SK-MEL-5 (cell line): Measurements from ENCODE around the gene MRPL32. TPM values are rescaled to one million over a fixed set of nuclear protein-coding genes. Genes with fewer than 3 reads are reported as not detected.

Source experiments
- DNase-seq: peaks from one replicate; pipeline ENCODE4 v3.0.0-alpha.2; 2016; ENCODE audit warnings: low read depth, low spot score
- in situ Hi-C: cut with HindIII; loops from 2 replicates; pipeline ENCODE4 v1.10.0; 2016; ENCODE audit warnings: low sequenced_read_pairs, high pct_unique_total_duplicates, low pct_unique_long_range_greater_than_20kb
- total RNA-seq: library from RNA; depleted of rRNA; stranded (reverse); fragments of >200 nt; shearing (Covaris generic); gene quantifications from 2 replicates; pipeline ENCODE4 v1.2.3, GENCODE V29; 2014

MRPL32 gene
- total RNA-seq, 1 experiment from 2014 or later: 117 TPM

GRCh38 chr7:42947521-42947920 lies 15.3 kb downstream of the MRPL32 start:
- no peak for DNase-seq
- in situ Hi-C loops: loop anchor here (25.0 kb wide), 2 partner anchors 515 to 765 kb away; no protein-coding TSS in a partner anchor

GRCh38 chr7:42950417-42950816 lies 18.2 kb downstream of the MRPL32 start:
- no peak for DNase-seq
- in situ Hi-C loops: no loop called here

GRCh38 chr7:42952328-42952727 lies 20.2 kb downstream of the MRPL32 start:
- in situ Hi-C loops: no loop called here
- no peak for DNase-seq

- in situ Hi-C loops: no loop called here
- DNase-seq: no peak
These were observed 21.8 kb downstream of the MRPL32 start for GRCh38 chr7:42953994-42954393.

GRCh38 chr7:42956062-42956461 lies 23.9 kb downstream of the MRPL32 start:
- in situ Hi-C loops: no loop called here

GRCh38 chr7:42959549-42959948 lies 27.4 kb downstream of the MRPL32 start:
- in situ Hi-C loops: no loop called here

More at GRCh38 chr7:42956062-42956461, 23.9 kb downstream of the MRPL32 start:
- DNase-seq: no peak

GRCh38 chr7:42960762-42961161 lies 28.6 kb downstream of the MRPL32 start:
- DNase-seq: no peak
- in situ Hi-C loops: no loop called here

More at GRCh38 chr7:42959549-42959948, 27.4 kb downstream of the MRPL32 start:
- DNase-seq: no peak

GRCh38 chr7:42961170-42961569 lies 29.0 kb downstream of the MRPL32 start:
- no peak for DNase-seq
- in situ Hi-C loops: no loop called here

GRCh38 chr7:42964293-42964692 lies 32.1 kb downstream of the MRPL32 start:
- in situ Hi-C loops: no loop called here

GRCh38 chr7:42964849-42965805 lies 33.0 kb downstream of the MRPL32 start:
- DNase-seq: no peak
- in situ Hi-C loops: no loop called here

More at GRCh38 chr7:42964293-42964692, 32.1 kb downstream of the MRPL32 start:
- DNase-seq: no peak

- in situ Hi-C loops: no loop called here
- DNase-seq: no peak
These were observed 35.2 kb downstream of the MRPL32 start for GRCh38 chr7:42967391-42967790.

GRCh38 chr7:42972699-42973500 lies 40.7 kb downstream of the MRPL32 start:
- no peak for DNase-seq
- in situ Hi-C loops: no loop called here

GRCh38 chr7:42976371-42976770 lies 44.2 kb downstream of the MRPL32 start:
- in situ Hi-C loops: no loop called here
- no peak for DNase-seq

GRCh38 chr7:42978496-42978895 lies 46.3 kb downstream of the MRPL32 start:
- in situ Hi-C loops: no loop called here
- no peak for DNase-seq

GRCh38 chr7:42980084-42980483 lies 47.9 kb downstream of the MRPL32 start:
- DNase-seq: no peak
- in situ Hi-C loops: no loop called here

- no peak for DNase-seq
- in situ Hi-C loops: no loop called here
These were observed 48.3 kb downstream of the MRPL32 start for GRCh38 chr7:42980514-42980913.

- in situ Hi-C loops: no loop called here
- DNase-seq: no peak
These were observed 49.4 kb downstream of the MRPL32 start for GRCh38 chr7:42981601-42982000.

GRCh38 chr7:42982604-42983115 lies 50.5 kb downstream of the MRPL32 start:
- in situ Hi-C loops: no loop called here

More at GRCh38 chr7:42982604-42983115, 50.5 kb downstream of the MRPL32 start:
- no peak for DNase-seq
